22Rv1 (cell line): ENCODE data around the gene PHACTR1.
"Not testable (repeated sequence)": the region's sequence is repeated elsewhere in the genome, so short reads cannot be mapped to it uniquely, and the experiment has no call there.

Source experiments
- ZFX ChIP-seq: fragments of 450-650 bp; IDR thresholded peaks from 2 replicates; pipeline ENCODE4 v1.6.1; 2017; ENCODE audit warnings: antibody characterized with exemption, borderline replicate concordance
- TF ChIP-seq, protein P1 (sequence below): fragments of 450-650 bp; IDR thresholded peaks from 2 replicates; pipeline ENCODE4 v1.5.1; 2017; ENCODE audit warnings: mild to moderate bottlenecking

GRCh38 chr6:13326031-13326586 lies 609.5 kb downstream of the PHACTR1 start:
- TF ChIP-seq, protein P1, sequence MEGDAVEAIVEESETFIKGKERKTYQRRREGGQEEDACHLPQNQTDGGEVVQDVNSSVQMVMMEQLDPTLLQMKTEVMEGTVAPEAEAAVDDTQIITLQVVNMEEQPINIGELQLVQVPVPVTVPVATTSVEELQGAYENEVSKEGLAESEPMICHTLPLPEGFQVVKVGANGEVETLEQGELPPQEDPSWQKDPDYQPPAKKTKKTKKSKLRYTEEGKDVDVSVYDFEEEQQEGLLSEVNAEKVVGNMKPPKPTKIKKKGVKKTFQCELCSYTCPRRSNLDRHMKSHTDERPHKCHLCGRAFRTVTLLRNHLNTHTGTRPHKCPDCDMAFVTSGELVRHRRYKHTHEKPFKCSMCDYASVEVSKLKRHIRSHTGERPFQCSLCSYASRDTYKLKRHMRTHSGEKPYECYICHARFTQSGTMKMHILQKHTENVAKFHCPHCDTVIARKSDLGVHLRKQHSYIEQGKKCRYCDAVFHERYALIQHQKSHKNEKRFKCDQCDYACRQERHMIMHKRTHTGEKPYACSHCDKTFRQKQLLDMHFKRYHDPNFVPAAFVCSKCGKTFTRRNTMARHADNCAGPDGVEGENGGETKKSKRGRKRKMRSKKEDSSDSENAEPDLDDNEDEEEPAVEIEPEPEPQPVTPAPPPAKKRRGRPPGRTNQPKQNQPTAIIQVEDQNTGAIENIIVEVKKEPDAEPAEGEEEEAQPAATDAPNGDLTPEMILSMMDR = not testable (repeated sequence)
- TF ChIP-seq ZFX = not testable (repeated sequence)
